Epithelial cell of prostate (primary cell): ENCODE measurements around the gene SPATS2.
A peak's percentile ranks its signal among the peaks of the same experiment; 100 is the strongest.

Source experiments
- DNase-seq: peaks from one replicate; pipeline ENCODE4 v3.0.0-alpha.2; 2011; ENCODE audit warnings: low read depth, low spot score
- H3K27ac ChIP-seq: fragments of 450-650 bp; 2 replicates; pipeline ENCODE4 v1.5.1; 2017; ENCODE audit warnings: mild to moderate bottlenecking

SPATS2 gene

GRCh38 chr12:49534731-49535278 is 167.5 kb downstream of the SPATS2 start:
- DNase-seq = no peak
- H3K27ac ChIP-seq = no peak overlapping the region

- H3K27ac ChIP-seq = no peak overlapping the region
- no peak for DNase-seq
These were observed 168.8 kb downstream of the SPATS2 start for GRCh38 chr12:49535921-49536525.

DNA sequence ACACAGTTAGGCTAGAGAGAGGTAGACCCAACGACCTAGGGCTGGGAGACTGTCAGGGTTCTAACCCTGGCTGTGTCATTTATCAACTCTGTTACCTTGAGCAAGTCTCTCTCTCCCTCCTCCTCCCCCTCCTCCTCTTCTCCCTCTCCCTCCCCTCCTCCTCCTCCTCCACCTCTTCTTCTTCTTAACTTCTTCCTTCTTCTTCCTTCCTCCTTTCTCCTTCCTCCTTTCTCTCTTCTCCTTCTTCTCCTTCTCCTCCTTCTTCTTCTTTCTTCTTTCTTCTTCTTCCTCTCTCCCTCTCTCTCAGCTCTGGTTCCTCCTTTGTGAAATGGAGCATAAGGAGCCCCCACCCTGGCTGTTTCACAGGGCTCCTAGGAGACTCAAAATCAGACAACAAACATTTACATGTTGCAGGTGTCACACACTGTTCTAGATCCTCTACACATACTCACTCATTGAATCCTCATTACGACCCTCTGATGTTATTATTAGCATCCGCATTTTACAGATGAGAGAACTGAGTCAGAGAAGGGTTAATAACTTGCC is 169.3 kb downstream of the SPATS2 start:
- no peak for DNase-seq
- H3K27ac ChIP-seq = no peak overlapping the region

- no peak overlapping the region for H3K27ac ChIP-seq
- DNase-seq = no peak
These were observed 170.0 kb downstream of the SPATS2 start for GRCh38 chr12:49537231-49537751.

GRCh38 chr12:49537752-49538509 is 170.7 kb downstream of the SPATS2 start:
- DNase-seq = no peak
- no peak overlapping the region for H3K27ac ChIP-seq

GRCh38 chr12:49538510-49539403 is 171.5 kb downstream of the SPATS2 start, which contains the start of gene KCNH3:
Gene KCNH3, plus strand, starts transcription at chr12:49539030. Its CDS starts 387 bp downstream, at chr12:49539417.
- no peak for DNase-seq
- H3K27ac ChIP-seq = no peak within 1 kb of the TSS

DNA sequence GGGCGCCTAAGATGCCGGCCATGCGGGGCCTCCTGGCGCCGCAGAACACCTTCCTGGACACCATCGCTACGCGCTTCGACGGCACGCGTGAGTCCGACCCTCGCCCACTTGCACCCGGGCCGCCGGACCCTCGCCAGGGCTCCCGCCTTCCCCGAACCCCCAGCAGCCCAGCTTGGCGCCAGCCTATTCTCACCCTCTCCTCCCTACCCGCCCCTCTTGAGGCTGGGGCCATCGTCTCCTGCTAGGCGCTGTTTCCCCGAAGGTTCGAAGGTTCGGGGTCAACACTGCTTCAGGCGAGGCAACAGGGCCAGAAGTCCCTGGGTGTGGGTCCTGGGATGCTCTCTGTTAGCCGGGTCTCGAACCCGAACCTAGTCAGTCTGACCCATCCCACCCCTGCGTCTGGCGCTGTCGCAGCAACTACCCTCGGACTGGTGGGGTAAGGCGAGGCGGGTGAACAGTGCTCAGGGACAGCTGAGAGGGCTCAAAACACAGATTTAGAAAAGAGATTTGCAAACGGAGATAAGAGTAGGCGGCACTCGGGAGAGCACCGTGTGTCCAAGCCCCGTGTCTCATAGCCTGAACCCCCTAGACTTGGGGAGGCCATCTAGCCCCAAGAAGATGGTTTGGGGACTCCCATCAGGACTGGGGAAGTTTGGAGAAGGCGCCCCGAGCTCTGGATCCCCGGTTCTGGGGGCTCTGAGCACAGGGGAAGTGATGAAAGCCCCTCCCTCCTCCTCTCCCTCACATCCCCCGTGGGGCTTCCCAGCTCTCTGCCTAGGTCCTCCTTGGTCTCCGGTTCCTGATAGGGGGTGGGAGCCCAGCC is 172.4 kb downstream of the SPATS2 start:
- H3K27ac ChIP-seq = no peak overlapping the region
- DNase-seq = no peak

DNA sequence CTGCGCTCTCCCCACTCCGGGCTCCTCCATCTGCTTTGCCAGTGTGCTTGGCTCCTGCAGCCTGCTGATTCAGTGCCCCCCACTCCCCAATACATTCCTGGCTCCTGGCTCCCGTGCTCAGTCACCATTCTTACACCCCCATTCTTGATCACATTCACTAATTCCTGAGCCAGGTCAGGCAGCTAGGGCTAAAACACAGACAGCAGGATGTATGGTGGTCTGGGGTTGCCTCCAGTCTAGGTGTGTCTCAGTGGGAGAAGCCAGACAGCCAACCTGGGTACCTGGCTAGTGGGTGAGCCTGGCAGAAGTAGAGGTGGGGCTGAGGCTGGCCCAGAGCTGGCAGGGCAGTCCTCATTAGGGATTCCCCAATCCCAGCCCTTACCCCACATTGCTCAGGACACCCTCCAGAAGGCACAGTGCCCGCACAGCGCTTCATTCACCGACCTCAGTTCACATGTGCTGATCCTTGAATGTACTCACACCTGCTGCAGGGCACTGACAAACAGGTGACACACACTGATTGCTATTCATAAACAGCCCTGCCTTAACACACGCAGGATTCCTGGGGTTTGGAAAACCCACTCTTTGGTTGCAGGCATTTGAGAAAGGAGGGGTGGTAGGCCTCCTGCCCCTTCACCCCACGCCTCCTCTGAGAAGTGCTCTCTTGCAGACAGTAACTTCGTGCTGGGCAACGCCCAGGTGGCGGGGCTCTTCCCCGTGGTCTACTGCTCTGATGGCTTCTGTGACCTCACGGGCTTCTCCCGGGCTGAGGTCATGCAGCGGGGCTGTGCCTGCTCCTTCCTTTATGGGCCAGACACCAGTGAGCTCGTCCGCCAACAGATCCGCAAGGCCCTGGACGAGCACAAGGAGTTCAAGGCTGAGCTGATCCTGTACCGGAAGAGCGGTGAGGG is 173.2 kb downstream of the SPATS2 start:
- no peak overlapping the region for H3K27ac ChIP-seq
- peak; percentile 16 for DNase-seq

DNA sequence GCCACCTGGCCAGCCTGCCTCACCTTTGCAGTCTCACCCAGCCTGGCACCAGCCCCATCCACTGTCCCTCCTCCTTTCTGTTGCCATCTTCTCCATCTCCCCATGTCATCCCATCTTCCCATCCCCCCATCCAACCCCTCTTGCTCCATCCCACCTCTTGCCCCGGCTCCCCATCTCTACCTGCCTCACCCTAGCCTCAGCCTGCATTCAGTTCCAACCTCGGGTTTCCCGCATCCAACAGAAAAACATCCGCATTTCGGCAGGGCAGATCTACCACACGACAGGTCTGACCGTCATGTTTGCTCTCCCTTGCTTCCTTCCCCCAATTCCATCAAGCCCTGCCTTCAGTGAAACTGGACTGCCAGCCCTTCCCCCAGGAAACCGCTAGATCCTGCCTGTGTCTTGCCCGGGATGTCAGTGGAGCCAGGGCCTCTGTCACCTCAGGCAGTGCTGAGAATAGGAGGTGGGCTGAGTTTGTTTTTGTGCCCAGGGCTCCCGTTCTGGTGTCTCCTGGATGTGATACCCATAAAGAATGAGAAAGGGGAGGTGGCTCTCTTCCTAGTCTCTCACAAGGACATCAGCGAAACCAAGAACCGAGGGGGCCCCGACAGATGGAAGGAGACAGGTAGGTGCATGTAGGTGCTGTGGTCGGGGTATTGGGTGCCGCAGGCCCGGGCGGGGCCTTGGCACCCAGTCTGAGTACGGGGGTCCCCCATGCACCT is 174.0 kb downstream of the SPATS2 start:
- no peak overlapping the region for H3K27ac ChIP-seq
- DNase-seq = no peak

- H3K27ac ChIP-seq = no peak overlapping the region
- DNase-seq = no peak
These were observed 174.7 kb downstream of the SPATS2 start for GRCh38 chr12:49541911-49542505.

DNA sequence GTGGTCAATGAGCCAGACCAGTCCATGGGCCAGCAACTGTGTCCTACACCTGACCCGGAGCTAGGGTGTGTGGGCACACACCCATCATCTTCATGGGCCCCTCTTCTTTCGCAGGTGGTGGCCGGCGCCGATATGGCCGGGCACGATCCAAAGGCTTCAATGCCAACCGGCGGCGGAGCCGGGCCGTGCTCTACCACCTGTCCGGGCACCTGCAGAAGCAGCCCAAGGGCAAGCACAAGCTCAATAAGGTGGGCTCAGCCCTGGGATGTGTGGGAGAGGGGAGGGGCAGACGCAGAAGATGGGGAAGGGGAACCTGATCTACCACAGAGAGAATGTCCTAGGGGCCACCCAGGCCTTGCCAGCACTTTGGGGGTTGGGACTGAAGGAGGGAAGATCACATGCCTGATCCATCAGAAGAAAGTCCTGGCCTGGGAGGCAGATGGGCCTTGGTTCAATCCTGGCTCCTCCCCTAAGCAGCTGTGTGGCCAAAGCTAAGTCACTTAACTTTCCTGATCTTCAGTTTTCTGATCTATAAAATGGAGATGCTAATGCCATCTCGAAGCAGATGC is 175.4 kb downstream of the SPATS2 start:
- no peak for DNase-seq
- H3K27ac ChIP-seq = no peak overlapping the region

DNA sequence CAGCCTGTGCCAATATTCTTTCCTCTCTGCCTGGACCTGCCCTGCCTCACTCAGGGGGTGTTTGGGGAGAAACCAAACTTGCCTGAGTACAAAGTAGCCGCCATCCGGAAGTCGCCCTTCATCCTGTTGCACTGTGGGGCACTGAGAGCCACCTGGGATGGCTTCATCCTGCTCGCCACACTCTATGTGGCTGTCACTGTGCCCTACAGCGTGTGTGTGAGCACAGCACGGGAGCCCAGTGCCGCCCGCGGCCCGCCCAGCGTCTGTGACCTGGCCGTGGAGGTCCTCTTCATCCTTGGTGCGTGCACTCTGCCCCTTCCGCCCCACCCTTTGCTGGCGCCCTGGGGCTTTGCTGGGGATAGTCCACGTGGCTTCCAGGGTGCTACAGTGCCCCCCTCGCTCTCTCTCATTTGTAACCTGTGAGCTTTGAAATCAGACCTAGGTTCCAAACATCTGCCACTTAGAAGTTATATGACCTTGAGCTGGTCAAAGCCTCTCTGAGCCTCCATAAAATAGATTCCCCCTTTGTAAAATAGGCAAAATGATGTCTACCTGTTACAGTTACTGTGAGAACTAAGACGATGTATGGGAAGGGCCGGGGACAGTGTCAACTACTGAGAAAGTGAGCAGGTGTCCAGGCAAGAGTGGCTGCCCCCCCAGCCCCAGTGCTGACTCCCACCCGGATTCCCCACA is 176.1 kb downstream of the SPATS2 start:
- no peak for DNase-seq
- no peak overlapping the region for H3K27ac ChIP-seq

DNA sequence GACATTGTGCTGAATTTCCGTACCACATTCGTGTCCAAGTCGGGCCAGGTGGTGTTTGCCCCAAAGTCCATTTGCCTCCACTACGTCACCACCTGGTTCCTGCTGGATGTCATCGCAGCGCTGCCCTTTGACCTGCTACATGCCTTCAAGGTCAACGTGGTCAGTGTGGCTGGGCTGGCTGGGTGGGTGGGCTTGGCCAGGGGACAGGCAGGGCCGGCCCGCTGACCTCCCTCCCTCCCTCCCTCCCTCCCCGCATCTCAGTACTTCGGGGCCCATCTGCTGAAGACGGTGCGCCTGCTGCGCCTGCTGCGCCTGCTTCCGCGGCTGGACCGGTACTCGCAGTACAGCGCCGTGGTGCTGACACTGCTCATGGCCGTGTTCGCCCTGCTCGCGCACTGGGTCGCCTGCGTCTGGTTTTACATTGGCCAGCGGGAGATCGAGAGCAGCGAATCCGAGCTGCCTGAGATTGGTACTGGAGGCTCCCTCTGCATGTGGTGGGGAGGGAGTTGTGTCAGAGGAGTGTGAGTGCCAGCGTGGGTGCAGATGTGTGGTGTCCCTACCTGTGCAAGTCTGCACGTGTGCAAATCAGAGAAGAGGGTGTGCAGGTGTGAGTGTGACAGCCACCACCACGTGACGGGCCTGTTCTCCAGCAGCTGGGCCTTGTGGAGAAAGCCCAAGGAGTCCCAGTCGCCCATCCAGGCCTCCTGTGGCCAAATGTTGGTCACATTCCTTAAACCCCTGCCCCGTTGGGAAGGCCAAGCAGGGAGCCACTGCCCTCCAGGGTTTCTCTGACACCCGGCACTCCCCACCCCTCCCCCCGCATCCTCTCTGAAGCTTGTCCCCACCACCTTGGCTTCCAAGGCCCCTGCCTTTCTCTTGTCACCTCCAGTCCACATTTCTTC is 176.9 kb downstream of the SPATS2 start:
- no peak for DNase-seq

DNA sequence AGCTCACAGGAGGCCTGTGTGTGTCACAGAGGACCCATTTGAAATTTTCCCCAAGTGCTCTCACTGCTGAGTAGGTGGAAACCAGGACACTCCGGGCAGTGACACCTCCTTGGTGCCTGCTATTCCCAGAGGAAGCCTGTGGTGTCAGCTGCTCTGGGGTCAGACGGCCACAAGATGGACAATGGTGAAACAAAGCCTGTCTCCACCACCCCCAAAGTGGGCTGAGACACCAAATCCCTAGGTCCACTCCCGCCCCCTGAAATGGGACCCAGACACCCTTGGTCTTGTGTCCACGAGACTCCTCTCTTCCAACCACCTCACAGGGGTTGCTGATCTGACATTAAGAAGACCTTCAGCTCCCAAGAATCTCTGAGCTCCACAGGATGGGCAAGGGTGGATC is 178.6 kb downstream of the SPATS2 start:
- no peak overlapping the region for H3K27ac ChIP-seq
- DNase-seq = no peak

More for the DNA sequence above, 176.9 kb downstream of the SPATS2 start:
- no peak overlapping the region for H3K27ac ChIP-seq

- DNase-seq = no peak
- H3K27ac ChIP-seq = no peak overlapping the region
These were observed 179.2 kb downstream of the SPATS2 start for GRCh38 chr12:49546481-49546880.
